Testis (tissue), 2 donors: ENCODE measurements around the gene FREM1.

Experiments used
- POLR2A ChIP-seq: fragments of 450-650 bp; IDR thresholded peaks from one replicate; pipeline ENCODE4 v1.6.1; 2017; ENCODE audit warnings: antibody characterized with exemption, mild to moderate bottlenecking, moderate library complexity
- TF ChIP-seq, protein P1 (sequence below), 3 experiments: fragments of 450-650 bp in 2 of 3; fragments of 200-600 bp in 1 of 3; sonication (generic) in 1 of 3; IDR thresholded peaks; one replicate each; pipeline ENCODE4 v1.5.1; 2016 to 2019; ENCODE audit warnings: antibody characterized with exemption in 3 of 3, mild to moderate bottlenecking in 2 of 3, moderate library complexity in 1 of 3

DNA sequence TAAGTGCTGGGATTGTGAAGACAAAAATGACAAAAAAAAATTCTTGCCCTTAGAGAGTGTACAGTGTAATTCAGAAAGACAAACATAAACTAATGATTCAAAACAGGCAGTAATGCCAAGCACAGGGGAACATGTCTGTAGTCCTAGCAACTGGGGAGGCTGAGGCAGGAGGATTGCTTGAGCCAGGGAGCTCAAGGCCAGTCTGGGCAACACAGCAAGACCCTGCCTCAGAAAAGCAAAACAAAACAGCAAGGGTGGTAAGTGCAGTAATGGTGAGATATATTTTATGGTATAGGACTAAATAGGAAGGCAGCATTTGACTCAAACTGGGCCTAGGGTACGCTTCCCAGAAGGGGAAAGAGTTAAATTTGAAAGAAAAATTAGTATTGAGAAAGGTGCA lies 18.9 kb downstream of the FREM1 start:
- TF ChIP-seq, protein P1, sequence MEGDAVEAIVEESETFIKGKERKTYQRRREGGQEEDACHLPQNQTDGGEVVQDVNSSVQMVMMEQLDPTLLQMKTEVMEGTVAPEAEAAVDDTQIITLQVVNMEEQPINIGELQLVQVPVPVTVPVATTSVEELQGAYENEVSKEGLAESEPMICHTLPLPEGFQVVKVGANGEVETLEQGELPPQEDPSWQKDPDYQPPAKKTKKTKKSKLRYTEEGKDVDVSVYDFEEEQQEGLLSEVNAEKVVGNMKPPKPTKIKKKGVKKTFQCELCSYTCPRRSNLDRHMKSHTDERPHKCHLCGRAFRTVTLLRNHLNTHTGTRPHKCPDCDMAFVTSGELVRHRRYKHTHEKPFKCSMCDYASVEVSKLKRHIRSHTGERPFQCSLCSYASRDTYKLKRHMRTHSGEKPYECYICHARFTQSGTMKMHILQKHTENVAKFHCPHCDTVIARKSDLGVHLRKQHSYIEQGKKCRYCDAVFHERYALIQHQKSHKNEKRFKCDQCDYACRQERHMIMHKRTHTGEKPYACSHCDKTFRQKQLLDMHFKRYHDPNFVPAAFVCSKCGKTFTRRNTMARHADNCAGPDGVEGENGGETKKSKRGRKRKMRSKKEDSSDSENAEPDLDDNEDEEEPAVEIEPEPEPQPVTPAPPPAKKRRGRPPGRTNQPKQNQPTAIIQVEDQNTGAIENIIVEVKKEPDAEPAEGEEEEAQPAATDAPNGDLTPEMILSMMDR (IDR thresholded peaks at IDR 0.05) = no peak
- TF ChIP-seq POLR2A = no peak
